Skeletal muscle satellite cell (primary cell): ENCODE results near the gene SMYD3.

Source experiments
- H3K27me3 ChIP-seq: 2 replicates; pipeline ENCODE4 v1.7.0; 2013; ENCODE audit warnings: low read length; ENCODE audit not compliant: control insufficient read depth, insufficient read depth
- H3K36me3 ChIP-seq: 2 replicates; pipeline ENCODE4 v1.7.0; 2013; ENCODE audit warnings: mild to moderate bottlenecking, control low read depth, low read length; ENCODE audit not compliant: insufficient read depth
- H3K4me1 ChIP-seq: 2 replicates; pipeline ENCODE4 v1.7.0; 2013; ENCODE audit warnings: low read length; ENCODE audit not compliant: control insufficient read depth, insufficient read depth
- H3K4me2 ChIP-seq: 2 replicates; pipeline ENCODE4 v1.7.0; 2013; ENCODE audit warnings: mild to moderate bottlenecking, low read length
- H3K4me3 ChIP-seq: 2 replicates; pipeline ENCODE4 v1.7.0; 2013; ENCODE audit warnings: low read length
- H3K9ac ChIP-seq: 2 replicates; pipeline ENCODE4 v1.7.0; 2013; ENCODE audit warnings: mild to moderate bottlenecking, low read depth, low read length, moderate library complexity
- H3K9me3 ChIP-seq: replicated peaks from 2 replicates; pipeline ENCODE4 v1.7.0; 2013; ENCODE audit warnings: mild to moderate bottlenecking, control low read depth, low read length

SMYD3 gene

DNA sequence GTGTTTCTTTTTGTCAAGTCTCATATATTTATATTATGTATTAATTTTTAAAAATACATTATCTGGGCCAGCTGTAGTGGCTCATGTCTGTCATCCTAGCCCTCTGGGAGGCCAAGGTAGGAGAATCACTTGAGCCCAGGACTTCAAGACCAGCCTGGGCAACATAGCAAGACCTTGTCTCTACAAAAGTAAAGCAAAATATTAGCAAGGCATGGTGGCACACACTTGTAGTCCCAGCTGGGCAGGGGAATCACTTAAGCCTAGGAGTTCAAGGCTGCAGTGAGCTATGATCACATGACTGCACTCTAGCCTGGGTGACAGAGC is 189.1 kb downstream of the SMYD3 start:
- Histone ChIP-seq H3K4me2 (no peak overlapping the region), H3K4me1 (peaks cover 11% of the 10 kb centered on the region), H3K36me3 (no peaks in the 10 kb centered on the region), H3K9ac (no peak overlapping the region), H3K4me3 (no peak overlapping the region), H3K27me3 (no peaks in the 10 kb centered on the region), H3K9me3 (no peaks in the 10 kb centered on the region)

DNA sequence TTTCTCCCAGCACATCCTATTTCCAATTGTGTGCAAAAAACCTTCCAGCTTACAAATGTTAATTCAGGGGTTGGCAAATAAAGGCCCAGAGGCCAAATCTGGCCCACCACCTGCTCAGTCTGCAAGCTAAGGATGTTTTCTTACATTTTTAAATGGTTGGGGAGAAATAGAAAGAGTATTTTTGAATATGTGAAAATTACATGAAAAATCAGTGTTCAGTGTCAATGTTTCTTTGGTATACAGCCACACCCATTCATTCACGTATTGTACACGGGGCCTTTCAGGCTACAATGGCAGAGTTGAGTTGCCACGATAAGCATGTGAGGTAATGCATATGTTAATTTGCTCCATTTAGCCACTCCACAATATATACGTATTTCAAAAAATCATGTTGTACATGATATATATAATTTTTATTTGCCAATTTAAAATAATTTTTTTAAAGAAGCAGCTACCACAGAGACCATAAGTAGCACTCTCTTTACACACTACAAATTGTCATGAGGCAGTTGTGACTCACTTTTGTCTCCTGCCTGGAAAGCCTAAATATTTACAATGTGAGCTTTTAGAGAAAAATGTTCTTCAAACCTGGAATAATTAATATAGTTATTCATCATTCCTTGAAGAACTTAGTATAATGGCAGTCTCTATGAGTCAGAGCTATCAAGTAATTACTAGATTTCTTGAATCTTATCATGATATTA is 189.6 kb downstream of the SMYD3 start:
- Histone ChIP-seq H3K9ac (no peak overlapping the region), H3K9me3 (no peaks in the 10 kb centered on the region), H3K36me3 (no peaks in the 10 kb centered on the region), H3K4me2 (no peak overlapping the region), H3K27me3 (no peaks in the 10 kb centered on the region), H3K4me1 (peaks cover 11% of the 10 kb centered on the region), H3K4me3 (no peak overlapping the region)

DNA sequence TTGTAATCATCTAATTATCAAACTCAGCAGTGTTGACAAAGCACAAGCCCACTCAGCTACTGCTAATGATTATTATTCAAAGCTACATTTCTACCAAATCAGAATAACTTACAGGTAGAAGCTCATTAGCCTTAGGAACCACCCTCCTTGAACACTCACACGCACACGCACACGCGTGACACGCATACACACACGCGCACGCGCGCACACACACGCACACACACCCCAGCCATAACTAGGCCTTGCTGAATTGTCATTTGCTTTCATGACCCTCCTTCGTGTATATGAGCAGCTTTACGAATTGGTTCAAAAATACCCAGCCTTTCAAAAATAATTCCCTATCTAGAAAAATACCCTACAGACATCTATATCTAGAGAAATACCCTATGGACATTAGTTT is 195.6 kb downstream of the SMYD3 start:
- H3K4me3 ChIP-seq = no peak overlapping the region
- H3K9me3 ChIP-seq = no peaks in the 10 kb centered on the region
- H3K4me1 ChIP-seq = peaks cover 6% of the 10 kb centered on the region
- no peaks in the 10 kb centered on the region for H3K36me3 ChIP-seq
- H3K9ac ChIP-seq = no peak overlapping the region
- H3K27me3 ChIP-seq = no peaks in the 10 kb centered on the region
- H3K4me2 ChIP-seq = no peak overlapping the region

DNA sequence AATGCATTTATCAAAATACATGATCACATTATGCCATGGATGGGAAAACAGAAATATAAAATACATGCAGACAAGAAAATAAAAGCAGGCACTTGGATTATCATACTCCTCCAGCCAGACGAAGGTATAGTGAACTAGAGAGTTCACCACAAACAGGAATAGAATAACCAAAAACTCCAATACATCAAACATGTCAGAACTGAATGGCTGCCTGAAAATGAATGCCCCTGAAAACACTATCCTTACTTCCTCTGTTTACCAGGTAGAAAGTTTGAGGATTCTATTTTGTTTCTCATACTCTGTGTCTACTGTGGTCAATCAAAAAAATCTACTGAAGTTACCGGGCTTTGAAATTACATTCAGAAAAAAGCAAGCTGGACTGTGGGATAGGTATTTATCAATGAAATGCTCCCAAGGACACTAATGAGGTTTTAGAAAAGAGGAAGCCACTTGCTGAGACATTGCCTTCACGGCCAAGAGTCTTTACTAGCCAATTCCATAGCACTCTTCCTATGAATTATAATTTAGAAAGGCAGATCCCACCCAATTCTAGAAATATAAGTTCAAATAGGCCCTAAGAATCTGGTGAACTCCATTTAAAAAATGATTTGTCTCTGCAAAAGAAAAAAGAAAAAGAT is 197.7 kb downstream of the SMYD3 start:
- Histone ChIP-seq H3K9me3 (no peaks in the 10 kb centered on the region), H3K4me1 (peaks cover 6% of the 10 kb centered on the region), H3K36me3 (no peaks in the 10 kb centered on the region), H3K27me3 (no peaks in the 10 kb centered on the region), H3K4me3 (no peak overlapping the region), H3K9ac (no peak overlapping the region), H3K4me2 (no peak overlapping the region)

DNA sequence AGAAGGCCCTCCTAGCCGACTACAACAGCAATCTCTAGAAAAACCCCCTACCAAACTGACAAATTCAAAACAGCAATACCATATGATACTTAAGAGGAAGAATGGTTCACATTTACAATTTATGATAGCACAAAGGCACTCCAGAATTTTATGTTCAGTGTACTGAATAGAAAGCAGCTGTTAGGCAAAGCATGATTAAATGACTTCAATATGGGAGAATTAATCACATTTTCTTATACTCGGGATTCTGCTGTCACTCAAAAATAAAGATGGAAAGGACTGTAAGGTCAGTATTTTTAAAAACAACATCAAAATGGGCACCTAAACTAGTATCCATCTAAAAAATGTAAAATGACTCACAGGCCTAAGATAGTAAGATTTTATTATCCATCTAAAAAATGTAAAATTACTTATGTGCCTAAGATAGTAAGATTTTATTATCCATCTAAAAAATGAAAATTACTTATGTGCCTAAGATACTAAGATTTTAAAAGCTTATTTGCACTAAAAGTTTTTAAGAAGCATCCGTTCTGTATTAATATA is 198.5 kb downstream of the SMYD3 start:
- Histone ChIP-seq H3K4me3 (no peak overlapping the region), H3K36me3 (no peaks in the 10 kb centered on the region), H3K4me2 (no peak overlapping the region), H3K4me1 (peaks cover 6% of the 10 kb centered on the region), H3K27me3 (no peaks in the 10 kb centered on the region), H3K9ac (no peak overlapping the region), H3K9me3 (no peaks in the 10 kb centered on the region)

DNA sequence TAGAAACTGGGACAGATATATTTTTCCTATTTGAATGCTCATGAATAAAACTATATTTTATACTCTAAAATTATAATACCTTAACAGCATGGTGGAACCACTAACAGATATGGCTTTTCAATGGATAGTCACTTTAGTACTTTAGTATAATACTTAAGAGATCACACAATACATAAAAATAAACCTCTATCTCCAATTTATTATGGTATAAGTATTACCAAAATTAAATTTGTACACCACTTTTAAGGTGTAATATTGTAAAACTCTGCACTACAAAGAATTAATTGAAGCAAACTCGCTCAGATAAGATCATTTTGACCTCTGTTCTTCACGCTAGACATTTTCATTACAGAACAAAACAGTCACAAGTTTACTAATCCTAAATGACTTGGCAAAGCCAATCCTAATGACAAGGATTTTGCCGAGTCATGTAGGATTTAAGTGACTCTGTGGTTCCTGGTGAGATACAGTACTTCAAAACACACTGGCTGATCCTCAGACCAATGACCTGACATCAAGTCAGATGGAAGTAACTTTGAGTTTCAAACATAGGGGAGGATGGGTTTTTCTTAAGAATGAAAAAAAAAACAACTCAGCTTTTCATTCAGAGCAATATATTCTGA is 200.6 kb downstream of the SMYD3 start:
- no peak overlapping the region for H3K4me3 ChIP-seq
- H3K4me1 ChIP-seq = peaks cover 11% of the 10 kb centered on the region
- H3K27me3 ChIP-seq = no peaks in the 10 kb centered on the region
- H3K4me2 ChIP-seq = no peak overlapping the region
- H3K36me3 ChIP-seq = no peaks in the 10 kb centered on the region
- no peaks in the 10 kb centered on the region for H3K9me3 ChIP-seq
- no peak overlapping the region for H3K9ac ChIP-seq

DNA sequence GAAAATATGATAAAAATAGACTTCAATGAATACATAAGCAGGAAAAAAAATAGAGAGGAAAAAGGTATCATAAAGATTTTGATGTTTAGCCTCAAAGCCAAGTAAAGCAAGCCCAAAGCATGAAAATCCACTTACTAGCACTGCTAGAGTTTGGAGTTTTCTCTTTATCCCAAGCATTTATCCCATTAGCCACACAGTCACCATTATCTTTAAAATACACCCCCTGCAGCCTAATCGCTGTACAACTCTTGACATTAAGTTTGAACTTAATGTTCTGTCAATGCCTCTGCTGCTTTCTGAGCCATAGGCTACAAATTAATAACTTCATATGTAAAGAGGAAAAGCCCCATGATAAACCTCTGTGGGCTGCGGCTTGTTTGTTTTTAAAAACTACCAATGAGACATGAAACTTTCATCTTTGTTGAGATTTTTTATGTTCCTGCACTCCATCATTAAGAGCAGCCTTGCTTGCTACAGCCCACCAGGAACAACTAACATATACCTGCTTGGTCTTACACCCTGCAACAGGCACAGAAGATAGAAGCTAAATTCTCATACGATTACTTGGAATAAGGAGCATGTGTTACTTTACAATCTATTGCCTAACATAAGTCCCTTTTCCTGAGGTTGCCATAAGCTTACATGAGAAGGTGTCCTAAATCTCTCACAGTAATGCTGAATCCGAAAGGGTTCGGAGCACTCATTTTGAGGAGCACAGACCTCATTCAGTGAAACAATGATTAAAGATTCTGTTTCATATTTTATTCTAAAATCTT is 202.4 kb downstream of the SMYD3 start:
- Histone ChIP-seq H3K4me2 (no peak overlapping the region), H3K4me3 (no peak overlapping the region), H3K9me3 (no peaks in the 10 kb centered on the region), H3K9ac (no peak overlapping the region), H3K36me3 (no peaks in the 10 kb centered on the region), H3K4me1 (peaks cover 11% of the 10 kb centered on the region), H3K27me3 (no peaks in the 10 kb centered on the region)

DNA sequence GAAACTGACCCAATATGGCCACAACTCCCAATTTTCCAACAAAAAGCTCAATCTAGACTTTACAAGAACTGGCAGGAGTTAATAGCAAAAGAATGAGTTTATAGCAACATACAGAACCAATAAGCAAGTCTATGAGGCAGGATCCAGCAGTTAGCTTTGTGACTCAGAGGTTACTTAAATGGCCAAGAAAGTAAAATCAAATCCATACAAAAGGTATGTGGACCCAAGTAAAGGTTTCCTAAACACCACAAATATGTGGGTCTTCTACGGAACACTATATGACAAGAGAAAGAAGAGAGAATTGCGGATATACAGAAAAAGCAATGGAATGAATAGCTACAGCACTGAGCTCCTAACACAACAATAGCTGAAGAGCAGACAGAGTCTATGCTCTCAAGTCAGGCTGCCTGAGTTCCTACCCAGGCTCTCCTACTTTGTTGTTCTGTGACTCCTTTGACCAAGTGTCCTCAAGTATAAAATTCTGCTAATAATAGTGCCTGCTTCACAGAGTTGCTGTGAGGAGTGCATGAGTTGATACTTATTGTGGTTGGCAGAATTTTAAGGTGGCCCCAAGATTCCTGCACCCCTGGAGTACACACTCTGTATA is 204.3 kb downstream of the SMYD3 start:
- Histone ChIP-seq H3K4me3 (no peak overlapping the region), H3K9me3 (no peaks in the 10 kb centered on the region), H3K4me1 (peaks cover 6% of the 10 kb centered on the region), H3K27me3 (no peaks in the 10 kb centered on the region), H3K4me2 (no peak overlapping the region), H3K9ac (no peak overlapping the region), H3K36me3 (no peaks in the 10 kb centered on the region)

DNA sequence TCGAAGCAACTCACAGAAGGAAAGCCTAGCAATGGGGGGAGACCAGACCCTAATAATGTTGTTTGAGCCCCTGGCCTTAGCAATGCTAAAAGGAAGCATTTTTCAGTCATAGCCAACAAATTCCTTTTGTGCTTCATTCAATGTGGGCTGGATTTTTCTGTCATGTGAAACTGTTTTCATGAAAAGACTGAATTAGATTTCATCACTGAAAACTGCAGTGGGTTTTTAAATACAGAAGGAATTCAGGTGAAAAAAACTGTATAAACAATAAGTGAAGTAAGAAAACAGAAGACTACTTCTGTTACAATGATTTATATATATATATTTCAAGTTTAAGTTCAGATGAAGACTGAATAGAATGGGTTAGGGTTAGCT is 204.8 kb downstream of the SMYD3 start:
- Histone ChIP-seq H3K27me3 (no peaks in the 10 kb centered on the region), H3K4me2 (no peak overlapping the region), H3K36me3 (no peaks in the 10 kb centered on the region), H3K9ac (no peak overlapping the region), H3K4me3 (no peak overlapping the region), H3K4me1 (peaks cover 12% of the 10 kb centered on the region), H3K9me3 (no peaks in the 10 kb centered on the region)

DNA sequence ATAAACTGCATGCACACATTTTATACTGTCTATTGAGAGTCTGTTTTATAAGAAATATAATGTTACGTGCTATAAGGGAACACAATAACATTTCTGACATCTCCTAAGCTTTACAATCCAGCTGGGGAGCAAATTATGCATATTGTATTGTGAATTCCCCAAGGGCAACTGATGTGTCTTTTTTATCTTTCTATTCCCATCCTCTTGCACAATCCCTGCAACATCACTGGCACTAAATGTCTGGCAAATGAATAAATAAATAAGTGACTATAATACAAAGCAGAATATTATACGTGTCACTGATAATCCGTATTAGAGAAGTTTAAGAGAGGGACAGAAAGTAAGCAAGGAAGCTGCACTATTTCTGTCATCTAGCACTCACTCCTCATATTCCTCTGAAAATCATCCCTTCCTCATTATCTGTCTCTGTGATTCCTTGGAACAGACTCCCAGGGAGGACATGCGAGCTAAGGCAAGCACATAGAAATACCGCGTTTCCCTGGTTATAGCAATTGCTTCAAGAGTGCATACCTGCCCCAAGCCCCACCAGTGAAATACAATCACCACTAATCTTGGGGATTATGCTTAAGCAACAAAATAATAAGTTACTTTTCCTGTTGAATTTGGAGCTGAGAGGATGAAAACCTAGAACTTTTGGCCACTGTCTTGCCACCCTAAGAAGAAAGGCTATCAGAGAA is 205.4 kb downstream of the SMYD3 start:
- Histone ChIP-seq H3K9ac (no peak overlapping the region), H3K9me3 (no peaks in the 10 kb centered on the region), H3K36me3 (no peaks in the 10 kb centered on the region), H3K27me3 (no peaks in the 10 kb centered on the region), H3K4me2 (no peak overlapping the region), H3K4me3 (no peak overlapping the region), H3K4me1 (peaks cover 15% of the 10 kb centered on the region)
